CD4-positive, alpha-beta T cell treated with Interleukin-10 for 1 hour (primary cell): ENCODE data around the gene YKT6.

Experiments
- DNase-seq: peaks from one replicate; pipeline ENCODE4 v3.0.0-alpha.2; 2020

Gene YKT6

GRCh38 chr7:44237696-44238095, 36.9 kb downstream of the YKT6 start:
- no peak for DNase-seq

GRCh38 chr7:44238116-44238695, 37.4 kb downstream of the YKT6 start:
- DNase-seq: no peak

GRCh38 chr7:44239361-44239760, 38.6 kb downstream of the YKT6 start:
- DNase-seq: no peak

GRCh38 chr7:44240376-44240775, 39.6 kb downstream of the YKT6 start:
- no peak for DNase-seq

GRCh38 chr7:44240983-44241510, 40.3 kb downstream of the YKT6 start:
- DNase-seq: peak; percentile 66

DNA sequence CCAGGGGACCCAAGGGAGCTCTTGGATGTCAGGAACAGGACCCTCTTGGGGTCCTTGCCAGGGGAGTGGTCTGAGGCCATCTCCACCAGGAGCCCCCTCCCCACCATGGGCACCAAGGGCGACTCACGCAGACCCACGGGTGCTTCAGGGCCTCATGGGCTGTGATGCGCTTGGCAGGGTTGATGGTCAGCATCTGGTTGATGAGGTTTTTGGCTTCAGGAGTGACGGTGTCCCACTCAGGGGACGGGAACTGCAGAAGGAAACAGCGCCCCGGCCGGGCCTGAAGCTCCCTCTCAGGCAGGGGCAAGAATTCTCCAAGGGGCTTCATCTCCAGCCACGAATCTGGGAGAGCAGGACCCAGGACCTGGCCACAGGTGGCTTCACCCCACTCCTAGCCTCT, 41.3 kb downstream of the YKT6 start:
- DNase-seq: no peak

DNA sequence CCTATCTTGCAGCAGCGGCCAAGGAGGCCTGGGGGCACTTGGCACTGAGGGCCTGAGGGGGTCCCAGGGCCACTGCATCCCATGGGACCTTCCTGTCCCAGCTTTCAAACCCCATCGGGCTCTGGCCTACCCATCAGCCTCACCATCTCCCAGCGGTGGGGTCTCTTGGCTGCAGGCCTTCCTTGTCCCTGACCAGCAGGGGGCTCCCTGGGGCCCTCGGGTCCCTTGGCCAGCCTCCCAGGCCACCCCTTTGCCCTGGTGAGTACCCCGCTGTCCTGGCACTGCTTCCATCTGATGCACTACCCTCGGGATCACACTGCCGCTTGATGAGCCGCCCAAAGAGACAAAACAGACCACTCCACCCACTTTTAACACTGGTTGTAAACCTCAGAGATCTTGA, 43.5 kb downstream of the YKT6 start:
- DNase-seq: peak; percentile 25

DNA sequence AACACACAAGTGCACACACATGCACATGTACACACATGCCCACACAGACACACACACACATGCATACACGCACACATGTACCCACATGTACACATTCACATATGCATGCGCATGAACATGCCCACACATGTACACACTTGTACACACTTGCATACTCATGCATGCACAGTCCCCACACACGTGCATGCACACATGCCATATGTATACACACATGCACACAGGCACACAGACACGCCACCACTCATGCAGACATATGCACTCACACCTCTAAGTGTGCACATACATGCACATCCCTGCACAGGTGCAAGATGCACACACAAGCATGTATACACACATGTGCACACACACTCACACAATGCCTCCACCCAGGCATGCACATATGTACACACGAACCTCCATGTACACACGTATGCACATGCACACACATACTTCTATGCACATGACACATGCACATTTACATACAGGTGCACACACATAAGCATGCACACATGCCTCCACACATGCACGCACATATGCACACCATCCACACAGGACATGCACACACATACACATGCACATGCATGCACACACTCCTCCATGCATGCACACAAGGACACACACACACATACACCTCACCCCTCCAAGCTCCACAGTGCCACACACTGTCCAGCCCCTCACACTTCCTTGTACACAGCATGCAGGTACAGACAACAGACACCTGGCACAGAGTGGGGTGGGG, 45.8 kb downstream of the YKT6 start:
- no peak for DNase-seq

DNA sequence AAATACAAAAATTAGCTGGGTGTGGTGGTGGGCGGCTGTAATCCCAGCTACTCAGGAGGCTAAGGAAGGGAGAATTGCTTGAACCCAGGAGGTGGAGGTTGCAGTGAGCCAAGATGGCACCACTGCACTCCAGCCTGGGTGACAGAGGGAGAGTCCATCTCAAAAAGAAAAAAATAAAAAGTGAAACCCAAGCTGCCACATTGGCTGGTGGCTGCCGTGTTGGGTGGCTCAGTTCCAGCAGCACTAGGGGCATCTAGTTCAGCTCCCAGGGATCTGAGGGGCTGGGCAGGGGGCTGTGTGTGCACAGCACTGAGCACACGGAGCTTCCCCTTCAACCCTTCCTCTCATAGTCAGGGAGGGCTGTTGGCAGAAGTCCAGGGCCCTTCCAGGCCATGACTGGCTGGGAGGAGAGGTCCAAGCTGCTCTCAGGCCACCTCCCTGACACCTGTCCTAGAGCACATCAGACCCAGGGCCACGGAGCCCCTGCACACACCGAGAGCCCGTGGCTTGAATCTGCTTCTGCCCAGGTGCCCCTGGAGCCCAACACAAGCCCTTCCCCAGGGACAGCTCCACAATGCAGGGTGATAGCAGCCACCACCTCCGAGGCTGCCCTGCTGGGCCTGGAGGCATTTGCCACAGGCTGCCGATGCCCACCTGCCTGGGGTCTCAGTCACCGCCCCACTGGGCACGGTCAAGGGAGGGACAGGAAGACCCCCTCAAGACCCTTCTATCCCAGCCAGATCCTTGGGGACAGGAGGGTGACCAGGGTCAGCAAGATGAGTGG, 47.3 kb downstream of the YKT6 start:
- no peak for DNase-seq

- DNase-seq: no peak
Measured at GRCh38 chr7:44249639-44250234, 49.0 kb downstream of the YKT6 start.

DNA sequence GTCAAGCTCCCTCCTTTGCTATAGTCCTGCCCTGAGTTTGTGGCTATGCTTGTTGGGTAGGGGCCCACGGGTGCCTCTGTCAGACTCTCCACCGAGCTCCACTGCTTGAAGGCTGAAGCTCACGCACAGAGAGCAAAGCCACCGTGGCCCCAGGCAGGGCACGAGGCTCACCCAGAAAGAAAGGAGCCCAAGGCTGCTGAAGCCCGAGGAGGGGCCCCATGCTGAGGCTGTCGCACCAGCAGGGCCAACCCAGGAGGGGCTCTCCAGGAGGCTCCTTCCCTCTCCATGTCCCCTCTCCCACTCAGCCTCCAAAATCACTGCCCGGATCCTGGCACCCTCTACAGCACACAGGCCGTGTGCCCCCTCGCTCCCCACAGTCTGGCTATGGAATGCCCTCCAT, 50.5 kb downstream of the YKT6 start:
- DNase-seq: no peak

GRCh38 chr7:44251881-44252280, 51.1 kb downstream of the YKT6 start:
- no peak for DNase-seq

GRCh38 chr7:44256459-44256858, 55.7 kb downstream of the YKT6 start:
- no peak for DNase-seq

DNA sequence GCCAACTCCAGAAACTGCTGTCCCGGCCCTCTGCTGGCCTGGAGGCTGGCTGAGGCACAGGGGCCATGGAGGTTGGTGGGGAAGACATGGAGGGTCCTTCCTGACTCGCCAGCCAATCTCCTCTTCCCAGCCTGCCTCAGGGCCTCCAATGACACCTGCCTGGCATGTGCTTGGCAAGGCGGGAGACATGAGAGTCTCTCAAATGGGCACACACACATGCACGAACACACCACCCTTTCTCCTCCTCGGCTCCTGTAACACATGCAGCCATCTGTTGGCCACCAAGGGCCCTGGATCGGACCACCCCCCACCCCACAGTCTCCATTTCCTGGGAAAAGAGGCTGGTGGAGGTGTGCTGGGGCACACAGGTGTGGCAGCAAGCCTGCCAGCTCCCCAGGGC, 56.4 kb downstream of the YKT6 start:
- no peak for DNase-seq

DNA sequence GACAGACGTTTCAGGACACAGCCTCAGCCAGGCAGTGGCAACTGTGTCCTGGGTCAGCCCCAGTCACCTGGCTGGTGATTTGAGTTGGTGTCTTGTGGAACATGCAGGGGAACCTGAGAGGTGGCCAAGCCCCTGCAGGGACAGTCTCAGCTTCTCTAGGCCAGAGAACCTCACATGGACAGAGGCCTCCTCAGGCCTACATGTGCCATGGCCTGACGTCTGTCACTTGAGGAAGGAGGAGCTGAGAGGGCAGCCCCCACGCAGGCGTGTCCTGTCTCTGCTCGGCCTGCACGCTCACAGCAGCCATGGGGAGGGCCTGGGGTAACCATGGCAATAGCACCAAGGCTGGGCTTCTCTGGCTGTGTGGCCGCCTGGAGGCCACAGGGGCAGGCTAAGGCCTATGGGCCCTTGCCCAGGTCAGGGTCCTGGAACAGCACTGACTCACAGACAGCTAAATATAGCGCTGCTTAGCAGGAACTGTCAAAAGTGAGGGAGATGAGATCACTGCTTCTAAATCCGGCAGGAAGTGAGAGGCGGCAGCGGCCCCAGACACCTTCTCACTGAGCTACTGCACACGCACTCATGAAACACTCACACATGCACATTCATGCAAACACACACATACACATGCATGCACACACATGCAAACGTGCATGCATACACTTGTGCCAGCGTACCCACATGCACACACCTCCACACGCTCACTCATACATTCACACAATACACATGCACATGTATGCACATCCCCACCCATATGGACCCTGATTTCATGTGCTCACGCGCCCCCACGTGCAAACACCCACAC, 57.0 kb downstream of the YKT6 start:
- DNase-seq: peak; percentile 70

- DNase-seq: no peak
Measured at GRCh38 chr7:44258423-44258760, 57.6 kb downstream of the YKT6 start.

DNA sequence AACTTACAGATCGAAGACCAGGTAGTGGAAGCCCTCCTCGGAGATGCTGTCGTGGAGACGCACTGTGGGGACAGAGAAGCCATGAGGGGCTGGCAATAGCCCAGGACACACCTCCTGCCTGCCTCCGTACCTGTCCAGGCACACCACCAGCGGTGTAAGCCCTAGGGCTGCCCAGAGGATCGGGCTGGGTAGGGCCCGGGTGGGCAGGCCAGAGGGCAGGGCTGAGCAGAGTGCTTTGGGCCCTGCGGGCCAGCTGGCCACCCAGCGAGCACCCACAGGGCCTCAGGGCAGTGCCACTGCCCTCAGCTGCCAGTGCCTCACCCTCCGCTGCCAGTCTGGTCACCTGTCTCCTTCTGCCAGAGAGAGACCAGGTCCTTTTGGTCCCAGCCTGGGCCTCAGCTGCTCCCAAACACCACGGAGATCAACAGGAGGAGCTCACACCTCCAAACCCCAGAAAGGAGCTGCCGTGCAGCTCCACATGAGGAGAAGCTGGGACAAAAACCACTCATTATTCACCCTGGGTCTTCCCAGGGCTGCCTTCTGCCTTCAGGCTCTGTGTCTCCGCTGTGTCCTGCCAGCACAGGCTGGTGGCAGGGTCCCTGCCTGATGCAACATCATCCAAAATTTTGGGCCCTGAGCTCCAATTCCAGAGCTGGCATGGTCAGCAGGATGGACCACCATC, 58.2 kb downstream of the YKT6 start:
- DNase-seq: no peak

- no peak for DNase-seq
Measured at GRCh38 chr7:44259547-44260457, 59.0 kb downstream of the YKT6 start.

GRCh38 chr7:44261240-44261639, 60.5 kb downstream of the YKT6 start:
- no peak for DNase-seq

- DNase-seq: no peak
Measured at GRCh38 chr7:44262031-44262430, 61.3 kb downstream of the YKT6 start.
